GM23338 (cell line): Measurements from ENCODE around the gene COL20A1. TPM values are rescaled to one million over a fixed set of nuclear protein-coding genes. Genes with fewer than 3 reads are reported as not detected.

Source experiments
- ATAC-seq: fragments of 200-7000 bp; cut with Tn5 transposase; 3 replicates; pipeline ENCODE4 v1.9.1; 2020
- DNase-seq: peaks from one replicate; pipeline ENCODE4 v3.0.0-alpha.2; 2015; ENCODE audit warnings: low spot score
- H2AFZ ChIP-seq: fragments of 200-600 bp; sonication (generic); 2 replicates; pipeline ENCODE4 v1.8.0; 2016; ENCODE audit warnings: antibody characterized with exemption, mild to moderate bottlenecking, moderate library complexity
- H3F3A ChIP-seq: fragments of 200-600 bp; sonication (generic); replicated peaks from 2 replicates; pipeline ENCODE4 v1.8.0; 2017; ENCODE audit warnings: antibody characterized with exemption, mixed run types, low read depth
- H3K27ac ChIP-seq: fragments of 200-600 bp; sonication (generic); 2 replicates; pipeline ENCODE4 v1.6.1; 2016; ENCODE audit warnings: low read depth
- H3K27me3 ChIP-seq: fragments of 200-600 bp; sonication (generic); 2 replicates; pipeline ENCODE4 v1.8.0; 2016; ENCODE audit warnings: mild to moderate bottlenecking, mixed run types, moderate library complexity; ENCODE audit not compliant: insufficient read depth
- H3K36me3 ChIP-seq: fragments of 200-600 bp; sonication (generic); 2 replicates; pipeline ENCODE4 v1.8.0; 2016; ENCODE audit warnings: mild to moderate bottlenecking; ENCODE audit not compliant: insufficient read depth
- H3K4me1 ChIP-seq: fragments of 200-600 bp; sonication (generic); 2 replicates; pipeline ENCODE4 v1.8.0; 2016; ENCODE audit warnings: mild to moderate bottlenecking, moderate library complexity; ENCODE audit not compliant: insufficient read depth
- H3K4me2 ChIP-seq: fragments of 200-600 bp; sonication (generic); 2 replicates; pipeline ENCODE4 v1.7.1; 2017; ENCODE audit warnings: mixed run types
- H3K4me3 ChIP-seq: fragments of 200-600 bp; sonication (generic); 2 replicates; pipeline ENCODE4 v1.6.1; 2016; ENCODE audit warnings: mixed run types
- H3K79me2 ChIP-seq: fragments of 200-600 bp; sonication (generic); replicated peaks from 2 replicates; pipeline ENCODE4 v1.8.0; 2017; ENCODE audit warnings: mild to moderate bottlenecking; ENCODE audit not compliant: insufficient read depth
- H3K9me2 ChIP-seq: fragments of 200-600 bp; sonication (generic); 2 replicates; pipeline ENCODE4 v1.8.0; 2017; ENCODE audit not compliant: insufficient read depth
- H4K20me1 ChIP-seq: fragments of 200-600 bp; sonication (generic); replicated peaks from 2 replicates; pipeline ENCODE4 v1.8.0; 2017; ENCODE audit warnings: mild to moderate bottlenecking; ENCODE audit not compliant: insufficient read depth
- H3K27ac Mint-ChIP-seq: 2 replicates; pipeline ENCODE4 v1.8.0; 2020; ENCODE audit warnings: inconsistent platforms, mild to moderate bottlenecking, moderate library complexity, mixed read lengths
- H3K27me3 Mint-ChIP-seq: 3 replicates; pipeline ENCODE4 v1.8.0; 2022; ENCODE audit warnings: low read depth, mild to moderate bottlenecking, moderate library complexity, mixed read lengths, inconsistent platforms; ENCODE audit not compliant: insufficient read depth, poor library complexity
- H3K36me3 Mint-ChIP-seq: 3 replicates; pipeline ENCODE4 v1.8.0; 2021; ENCODE audit warnings: low read depth, mild to moderate bottlenecking, inconsistent platforms, moderate library complexity, mixed read lengths
- H3K4me1 Mint-ChIP-seq: 3 replicates; pipeline ENCODE4 v1.8.0; 2020; ENCODE audit warnings: mild to moderate bottlenecking, inconsistent platforms, mixed read lengths
- H3K4me3 Mint-ChIP-seq: 3 replicates; pipeline ENCODE4 v1.8.0; 2021; ENCODE audit warnings: moderate library complexity, mild to moderate bottlenecking, inconsistent platforms, mixed read lengths
- H3K9me3 Mint-ChIP-seq: 3 replicates; pipeline ENCODE4 v1.8.0; 2020; ENCODE audit warnings: moderate library complexity, mild to moderate bottlenecking, inconsistent platforms, mixed read lengths
- CREB1 ChIP-seq: fragments of 250-450 bp; sonication (Bioruptor Pico); IDR thresholded peaks from 2 replicates; pipeline ENCODE4 v1.5.0; 2020; ENCODE audit warnings: low read depth, mild to moderate bottlenecking, moderate library complexity
- EZH2 ChIP-seq: fragments of 200-600 bp; sonication (generic); IDR thresholded peaks from one replicate; pipeline ENCODE4 v1.8.0; 2017; ENCODE audit warnings: antibody characterized with exemption, mild to moderate bottlenecking, low read depth; ENCODE audit not compliant: unreplicated experiment
- EZH2phosphoT487 ChIP-seq: fragments of 200-600 bp; sonication (generic); IDR thresholded peaks from one replicate; pipeline ENCODE4 v1.8.1; 2018; ENCODE audit warnings: antibody characterized with exemption; ENCODE audit not compliant: unreplicated experiment
- JUNB ChIP-seq: IDR thresholded peaks from one replicate; pipeline ENCODE4 v1.6.1; 2016; ENCODE audit warnings: antibody characterized with exemption; ENCODE audit not compliant: unreplicated experiment
- NANOG ChIP-seq: IDR thresholded peaks from 2 replicates; pipeline ENCODE4 v1.6.1; 2016; ENCODE audit warnings: antibody characterized with exemption, borderline replicate concordance
- POLR2AphosphoS5 ChIP-seq: IDR thresholded peaks from 2 replicates; pipeline ENCODE4 v1.6.1; 2016; ENCODE audit warnings: antibody characterized with exemption, low read depth
- STAT1 ChIP-seq: IDR thresholded peaks from one replicate; pipeline ENCODE4 v1.6.1; 2016; ENCODE audit warnings: antibody characterized with exemption; ENCODE audit not compliant: unreplicated experiment
- ZNF114 ChIP-seq: fragments of 250-450 bp; sonication (Bioruptor Pico); IDR thresholded peaks from 2 replicates; pipeline ENCODE4 v1.5.0; 2020; ENCODE audit warnings: mild to moderate bottlenecking, moderate library complexity
- ZNF331 ChIP-seq: fragments of 250-450 bp; sonication (Bioruptor Pico); IDR thresholded peaks from 2 replicates; pipeline ENCODE4 v1.5.0; 2020; ENCODE audit warnings: low read depth, mild to moderate bottlenecking, moderate library complexity
- polyA plus RNA-seq: library from polyadenylated mRNA; unstranded; fragments of >200 nt; fragmentation: Nextera tagmentation; extraction: Ambion mirVana; gene quantifications from 2 replicates; pipeline ENCODE4 v1.2.1, GENCODE V29; 2016
- total RNA-seq: library from RNA; depleted of rRNA; stranded (reverse); fragments of >200 nt; shearing (Covaris generic); gene quantifications from 2 replicates; pipeline ENCODE4 v1.2.3, GENCODE V29; 2014
- TF ChIP-seq, protein P1 (sequence below): IDR thresholded peaks from one replicate; pipeline ENCODE4 v1.6.1; 2018; ENCODE audit warnings: antibody characterized with exemption; ENCODE audit not compliant: unreplicated experiment
- TF ChIP-seq, protein P2 (sequence below): fragments of 250-450 bp; sonication (Bioruptor Pico); IDR thresholded peaks from 2 replicates; pipeline ENCODE4 v1.5.0; 2020; ENCODE audit warnings: mild to moderate bottlenecking, moderate library complexity
- TF ChIP-seq, protein P3 (sequence below), 2 experiments: fragments of 200-600 bp in 1 of 2; sonication (generic) in 1 of 2; conservative IDR thresholded peaks; 2 replicates each; pipeline versions ENCODE4 v1.5.1 to v1.6.1; 2016 to 2017; ENCODE audit warnings: antibody characterized with exemption in 2 of 2, low read depth in 2 of 2, mild to moderate bottlenecking in 2 of 2, moderate library complexity in 1 of 2
- TF ChIP-seq, protein P4 (sequence below): IDR thresholded peaks from 2 replicates; pipeline ENCODE4 v1.6.1; 2016; ENCODE audit warnings: antibody characterized with exemption

The COL20A1 gene
- total and polyA plus RNA-seq, 2 experiments from 2014 or later, result 0.28 to 0.79 TPM

DNA sequence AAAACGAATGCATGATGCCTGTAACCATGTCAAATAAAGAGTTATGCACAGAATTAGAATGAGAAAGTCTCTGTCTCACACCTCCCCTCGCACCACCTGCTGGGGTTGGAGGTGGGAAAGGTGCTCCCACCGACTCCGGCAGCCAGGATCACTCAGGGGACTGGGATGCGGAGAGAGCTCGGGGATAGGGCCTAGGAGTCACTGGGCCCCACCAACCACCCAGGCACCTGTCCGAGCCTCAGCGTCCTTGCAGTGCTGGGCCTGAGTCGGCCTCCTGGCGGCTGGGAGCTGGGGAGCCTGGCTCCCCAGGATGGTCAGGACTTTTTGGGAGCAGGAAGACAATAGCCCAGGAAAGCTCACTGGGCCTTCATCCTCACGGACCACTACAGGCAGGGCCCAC lies 90.6 kb downstream of the COL20A1 start:
- no peak for DNase-seq
- H3K79me2 ChIP-seq, result no peaks in the 10 kb centered on the region
- no peaks in the 10 kb centered on the region; the same call in 1 of the 2 replicates for H3K36me3 ChIP-seq
- no peak overlapping the region for H3K4me2 ChIP-seq
- no peak for TF ChIP-seq EZH2
- TF ChIP-seq EZH2phosphoT487, result no peak
- TF ChIP-seq ZNF114, result no peak
- TF ChIP-seq, protein P1, sequence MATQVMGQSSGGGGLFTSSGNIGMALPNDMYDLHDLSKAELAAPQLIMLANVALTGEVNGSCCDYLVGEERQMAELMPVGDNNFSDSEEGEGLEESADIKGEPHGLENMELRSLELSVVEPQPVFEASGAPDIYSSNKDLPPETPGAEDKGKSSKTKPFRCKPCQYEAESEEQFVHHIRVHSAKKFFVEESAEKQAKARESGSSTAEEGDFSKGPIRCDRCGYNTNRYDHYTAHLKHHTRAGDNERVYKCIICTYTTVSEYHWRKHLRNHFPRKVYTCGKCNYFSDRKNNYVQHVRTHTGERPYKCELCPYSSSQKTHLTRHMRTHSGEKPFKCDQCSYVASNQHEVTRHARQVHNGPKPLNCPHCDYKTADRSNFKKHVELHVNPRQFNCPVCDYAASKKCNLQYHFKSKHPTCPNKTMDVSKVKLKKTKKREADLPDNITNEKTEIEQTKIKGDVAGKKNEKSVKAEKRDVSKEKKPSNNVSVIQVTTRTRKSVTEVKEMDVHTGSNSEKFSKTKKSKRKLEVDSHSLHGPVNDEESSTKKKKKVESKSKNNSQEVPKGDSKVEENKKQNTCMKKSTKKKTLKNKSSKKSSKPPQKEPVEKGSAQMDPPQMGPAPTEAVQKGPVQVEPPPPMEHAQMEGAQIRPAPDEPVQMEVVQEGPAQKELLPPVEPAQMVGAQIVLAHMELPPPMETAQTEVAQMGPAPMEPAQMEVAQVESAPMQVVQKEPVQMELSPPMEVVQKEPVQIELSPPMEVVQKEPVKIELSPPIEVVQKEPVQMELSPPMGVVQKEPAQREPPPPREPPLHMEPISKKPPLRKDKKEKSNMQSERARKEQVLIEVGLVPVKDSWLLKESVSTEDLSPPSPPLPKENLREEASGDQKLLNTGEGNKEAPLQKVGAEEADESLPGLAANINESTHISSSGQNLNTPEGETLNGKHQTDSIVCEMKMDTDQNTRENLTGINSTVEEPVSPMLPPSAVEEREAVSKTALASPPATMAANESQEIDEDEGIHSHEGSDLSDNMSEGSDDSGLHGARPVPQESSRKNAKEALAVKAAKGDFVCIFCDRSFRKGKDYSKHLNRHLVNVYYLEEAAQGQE, result no peak
- TF ChIP-seq POLR2AphosphoS5, result no peak
- TF ChIP-seq, protein P2, sequence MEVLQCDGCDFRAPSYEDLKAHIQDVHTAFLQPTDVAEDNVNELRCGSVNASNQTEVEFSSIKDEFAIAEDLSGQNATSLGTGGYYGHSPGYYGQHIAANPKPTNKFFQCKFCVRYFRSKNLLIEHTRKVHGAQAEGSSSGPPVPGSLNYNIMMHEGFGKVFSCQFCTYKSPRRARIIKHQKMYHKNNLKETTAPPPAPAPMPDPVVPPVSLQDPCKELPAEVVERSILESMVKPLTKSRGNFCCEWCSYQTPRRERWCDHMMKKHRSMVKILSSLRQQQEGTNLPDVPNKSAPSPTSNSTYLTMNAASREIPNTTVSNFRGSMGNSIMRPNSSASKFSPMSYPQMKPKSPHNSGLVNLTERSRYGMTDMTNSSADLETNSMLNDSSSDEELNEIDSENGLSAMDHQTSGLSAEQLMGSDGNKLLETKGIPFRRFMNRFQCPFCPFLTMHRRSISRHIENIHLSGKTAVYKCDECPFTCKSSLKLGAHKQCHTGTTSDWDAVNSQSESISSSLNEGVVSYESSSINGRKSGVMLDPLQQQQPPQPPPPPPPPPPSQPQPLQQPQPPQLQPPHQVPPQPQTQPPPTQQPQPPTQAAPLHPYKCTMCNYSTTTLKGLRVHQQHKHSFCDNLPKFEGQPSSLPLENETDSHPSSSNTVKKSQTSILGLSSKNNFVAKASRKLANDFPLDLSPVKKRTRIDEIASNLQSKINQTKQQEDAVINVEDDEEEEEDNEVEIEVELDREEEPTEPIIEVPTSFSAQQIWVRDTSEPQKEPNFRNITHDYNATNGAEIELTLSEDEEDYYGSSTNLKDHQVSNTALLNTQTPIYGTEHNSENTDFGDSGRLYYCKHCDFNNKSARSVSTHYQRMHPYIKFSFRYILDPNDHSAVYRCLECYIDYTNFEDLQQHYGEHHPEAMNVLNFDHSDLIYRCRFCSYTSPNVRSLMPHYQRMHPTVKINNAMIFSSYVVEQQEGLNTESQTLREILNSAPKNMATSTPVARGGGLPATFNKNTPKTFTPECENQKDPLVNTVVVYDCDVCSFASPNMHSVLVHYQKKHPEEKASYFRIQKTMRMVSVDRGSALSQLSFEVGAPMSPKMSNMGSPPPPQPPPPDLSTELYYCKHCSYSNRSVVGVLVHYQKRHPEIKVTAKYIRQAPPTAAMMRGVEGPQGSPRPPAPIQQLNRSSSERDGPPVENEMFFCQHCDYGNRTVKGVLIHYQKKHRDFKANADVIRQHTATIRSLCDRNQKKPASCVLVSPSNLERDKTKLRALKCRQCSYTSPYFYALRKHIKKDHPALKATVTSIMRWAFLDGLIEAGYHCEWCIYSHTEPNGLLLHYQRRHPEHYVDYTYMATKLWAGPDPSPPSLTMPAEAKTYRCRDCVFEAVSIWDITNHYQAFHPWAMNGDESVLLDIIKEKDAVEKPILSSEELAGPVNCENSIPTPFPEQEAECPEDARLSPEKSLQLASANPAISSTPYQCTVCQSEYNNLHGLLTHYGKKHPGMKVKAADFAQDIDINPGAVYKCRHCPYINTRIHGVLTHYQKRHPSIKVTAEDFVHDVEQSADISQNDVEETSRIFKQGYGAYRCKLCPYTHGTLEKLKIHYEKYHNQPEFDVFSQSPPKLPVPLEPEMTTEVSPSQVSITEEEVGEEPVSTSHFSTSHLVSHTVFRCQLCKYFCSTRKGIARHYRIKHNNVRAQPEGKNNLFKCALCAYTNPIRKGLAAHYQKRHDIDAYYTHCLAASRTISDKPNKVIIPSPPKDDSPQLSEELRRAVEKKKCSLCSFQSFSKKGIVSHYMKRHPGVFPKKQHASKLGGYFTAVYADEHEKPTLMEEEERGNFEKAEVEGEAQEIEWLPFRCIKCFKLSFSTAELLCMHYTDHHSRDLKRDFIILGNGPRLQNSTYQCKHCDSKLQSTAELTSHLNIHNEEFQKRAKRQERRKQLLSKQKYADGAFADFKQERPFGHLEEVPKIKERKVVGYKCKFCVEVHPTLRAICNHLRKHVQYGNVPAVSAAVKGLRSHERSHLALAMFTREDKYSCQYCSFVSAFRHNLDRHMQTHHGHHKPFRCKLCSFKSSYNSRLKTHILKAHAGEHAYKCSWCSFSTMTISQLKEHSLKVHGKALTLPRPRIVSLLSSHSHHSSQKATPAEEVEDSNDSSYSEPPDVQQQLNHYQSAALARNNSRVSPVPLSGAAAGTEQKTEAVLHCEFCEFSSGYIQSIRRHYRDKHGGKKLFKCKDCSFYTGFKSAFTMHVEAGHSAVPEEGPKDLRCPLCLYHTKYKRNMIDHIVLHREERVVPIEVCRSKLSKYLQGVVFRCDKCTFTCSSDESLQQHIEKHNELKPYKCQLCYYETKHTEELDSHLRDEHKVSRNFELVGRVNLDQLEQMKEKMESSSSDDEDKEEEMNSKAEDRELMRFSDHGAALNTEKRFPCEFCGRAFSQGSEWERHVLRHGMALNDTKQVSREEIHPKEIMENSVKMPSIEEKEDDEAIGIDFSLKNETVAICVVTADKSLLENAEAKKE (CRISPR knock-in tag), result no peak
- TF ChIP-seq ZNF331 (CRISPR knock-in tag), result no peak
- TF ChIP-seq STAT1, result no peak
- TF ChIP-seq CREB1 (CRISPR knock-in tag), result no peak
- TF ChIP-seq JUNB, result no peak
- no peak for TF ChIP-seq NANOG
- TF ChIP-seq, protein P3, sequence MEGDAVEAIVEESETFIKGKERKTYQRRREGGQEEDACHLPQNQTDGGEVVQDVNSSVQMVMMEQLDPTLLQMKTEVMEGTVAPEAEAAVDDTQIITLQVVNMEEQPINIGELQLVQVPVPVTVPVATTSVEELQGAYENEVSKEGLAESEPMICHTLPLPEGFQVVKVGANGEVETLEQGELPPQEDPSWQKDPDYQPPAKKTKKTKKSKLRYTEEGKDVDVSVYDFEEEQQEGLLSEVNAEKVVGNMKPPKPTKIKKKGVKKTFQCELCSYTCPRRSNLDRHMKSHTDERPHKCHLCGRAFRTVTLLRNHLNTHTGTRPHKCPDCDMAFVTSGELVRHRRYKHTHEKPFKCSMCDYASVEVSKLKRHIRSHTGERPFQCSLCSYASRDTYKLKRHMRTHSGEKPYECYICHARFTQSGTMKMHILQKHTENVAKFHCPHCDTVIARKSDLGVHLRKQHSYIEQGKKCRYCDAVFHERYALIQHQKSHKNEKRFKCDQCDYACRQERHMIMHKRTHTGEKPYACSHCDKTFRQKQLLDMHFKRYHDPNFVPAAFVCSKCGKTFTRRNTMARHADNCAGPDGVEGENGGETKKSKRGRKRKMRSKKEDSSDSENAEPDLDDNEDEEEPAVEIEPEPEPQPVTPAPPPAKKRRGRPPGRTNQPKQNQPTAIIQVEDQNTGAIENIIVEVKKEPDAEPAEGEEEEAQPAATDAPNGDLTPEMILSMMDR (conservative IDR thresholded peaks at IDR 0.05; ENCODE audit: low read depth in 2 of 2), result no peak
- TF ChIP-seq, protein P4, sequence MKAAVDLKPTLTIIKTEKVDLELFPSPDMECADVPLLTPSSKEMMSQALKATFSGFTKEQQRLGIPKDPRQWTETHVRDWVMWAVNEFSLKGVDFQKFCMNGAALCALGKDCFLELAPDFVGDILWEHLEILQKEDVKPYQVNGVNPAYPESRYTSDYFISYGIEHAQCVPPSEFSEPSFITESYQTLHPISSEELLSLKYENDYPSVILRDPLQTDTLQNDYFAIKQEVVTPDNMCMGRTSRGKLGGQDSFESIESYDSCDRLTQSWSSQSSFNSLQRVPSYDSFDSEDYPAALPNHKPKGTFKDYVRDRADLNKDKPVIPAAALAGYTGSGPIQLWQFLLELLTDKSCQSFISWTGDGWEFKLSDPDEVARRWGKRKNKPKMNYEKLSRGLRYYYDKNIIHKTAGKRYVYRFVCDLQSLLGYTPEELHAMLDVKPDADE, result no peak
- H3K27ac ChIP-seq, result no peak overlapping the region
- no peaks in the 10 kb centered on the region for H3K27me3 ChIP-seq
- peaks cover under 1% of the 10 kb centered on the region; the same call in 1 of the 2 replicates for H3K4me1 ChIP-seq
- Mint-ChIP-seq H3K4me3 (no peak overlapping the region), H3K4me1 (peaks cover 11% of the 10 kb centered on the region), H3K27ac (no peak overlapping the region), H3K27me3 (peaks cover 22% of the 10 kb centered on the region), H3K36me3 (peaks cover 29% of the 10 kb centered on the region), H3K9me3 (peaks cover 39% of the 10 kb centered on the region)
- no peak for ATAC-seq
- peaks cover 14% of the 10 kb centered on the region for H3F3A ChIP-seq
- no peak overlapping the region for H3K4me3 ChIP-seq
- H4K20me1 ChIP-seq, result no peaks in the 10 kb centered on the region
- H3K9me2 ChIP-seq, result peaks cover 4% of the 10 kb centered on the region; the same call in 1 of the 2 replicates
- no peak overlapping the region for H2AFZ ChIP-seq
